ENCODE measurements around the gene ERBB2.

DNA sequence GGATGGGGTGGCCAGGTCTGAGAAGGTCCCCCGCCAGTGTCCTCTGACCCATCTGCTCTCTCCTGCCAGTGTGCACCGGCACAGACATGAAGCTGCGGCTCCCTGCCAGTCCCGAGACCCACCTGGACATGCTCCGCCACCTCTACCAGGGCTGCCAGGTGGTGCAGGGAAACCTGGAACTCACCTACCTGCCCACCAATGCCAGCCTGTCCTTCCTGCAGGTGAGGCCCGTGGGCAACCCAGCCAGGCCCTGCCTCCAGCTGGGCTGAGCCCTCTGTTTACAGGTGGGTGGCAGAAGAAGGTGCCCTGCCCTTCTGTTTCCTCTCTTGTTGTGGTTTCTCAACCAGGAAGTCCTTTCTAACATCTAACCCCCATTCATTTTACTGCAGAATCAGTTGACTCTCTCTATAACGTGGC, 7.1 kb downstream of the ERBB2 start:
- TF ChIP-seq POLR2A (IDR thresholded peaks at IDR 0.05): no peak
- TF ChIP-seq, protein P1, sequence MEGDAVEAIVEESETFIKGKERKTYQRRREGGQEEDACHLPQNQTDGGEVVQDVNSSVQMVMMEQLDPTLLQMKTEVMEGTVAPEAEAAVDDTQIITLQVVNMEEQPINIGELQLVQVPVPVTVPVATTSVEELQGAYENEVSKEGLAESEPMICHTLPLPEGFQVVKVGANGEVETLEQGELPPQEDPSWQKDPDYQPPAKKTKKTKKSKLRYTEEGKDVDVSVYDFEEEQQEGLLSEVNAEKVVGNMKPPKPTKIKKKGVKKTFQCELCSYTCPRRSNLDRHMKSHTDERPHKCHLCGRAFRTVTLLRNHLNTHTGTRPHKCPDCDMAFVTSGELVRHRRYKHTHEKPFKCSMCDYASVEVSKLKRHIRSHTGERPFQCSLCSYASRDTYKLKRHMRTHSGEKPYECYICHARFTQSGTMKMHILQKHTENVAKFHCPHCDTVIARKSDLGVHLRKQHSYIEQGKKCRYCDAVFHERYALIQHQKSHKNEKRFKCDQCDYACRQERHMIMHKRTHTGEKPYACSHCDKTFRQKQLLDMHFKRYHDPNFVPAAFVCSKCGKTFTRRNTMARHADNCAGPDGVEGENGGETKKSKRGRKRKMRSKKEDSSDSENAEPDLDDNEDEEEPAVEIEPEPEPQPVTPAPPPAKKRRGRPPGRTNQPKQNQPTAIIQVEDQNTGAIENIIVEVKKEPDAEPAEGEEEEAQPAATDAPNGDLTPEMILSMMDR (IDR thresholded peaks at IDR 0.05): no peak
- TF ChIP-seq POLR2AphosphoS5 (IDR thresholded peaks at IDR 0.05): no peak
